GM19099 (cell line): ENCODE data around the gene HPRT1.

Source experiments
- POLR2A ChIP-seq: IDR thresholded peaks from 3 replicates; pipeline ENCODE4 v1.6.1; 2011; ENCODE audit warnings: low read depth; ENCODE audit not compliant: insufficient read length; ENCODE audit errors: extremely low read depth

The HPRT1 gene

DNA sequence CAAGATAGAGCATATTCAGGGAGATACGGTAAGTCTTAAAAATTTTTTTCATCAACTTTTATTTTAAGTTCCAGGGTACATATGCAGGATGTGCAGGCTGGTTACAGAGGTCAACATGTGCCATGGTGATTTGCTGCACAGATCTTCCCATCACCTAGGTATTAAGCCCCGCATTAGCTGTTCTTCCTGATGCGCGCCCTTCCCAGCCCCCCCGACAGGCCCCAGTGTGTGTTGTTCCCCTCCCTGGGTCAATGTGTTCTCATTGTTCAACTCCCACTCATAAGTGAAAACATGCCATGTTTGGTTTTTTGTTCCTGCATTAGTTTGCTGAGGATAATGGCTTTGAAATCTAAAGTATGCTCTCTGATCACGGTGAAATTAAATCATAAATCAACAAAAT is 64.2 kb downstream of the HPRT1 start:
- TF ChIP-seq POLR2A, result no peak

DNA sequence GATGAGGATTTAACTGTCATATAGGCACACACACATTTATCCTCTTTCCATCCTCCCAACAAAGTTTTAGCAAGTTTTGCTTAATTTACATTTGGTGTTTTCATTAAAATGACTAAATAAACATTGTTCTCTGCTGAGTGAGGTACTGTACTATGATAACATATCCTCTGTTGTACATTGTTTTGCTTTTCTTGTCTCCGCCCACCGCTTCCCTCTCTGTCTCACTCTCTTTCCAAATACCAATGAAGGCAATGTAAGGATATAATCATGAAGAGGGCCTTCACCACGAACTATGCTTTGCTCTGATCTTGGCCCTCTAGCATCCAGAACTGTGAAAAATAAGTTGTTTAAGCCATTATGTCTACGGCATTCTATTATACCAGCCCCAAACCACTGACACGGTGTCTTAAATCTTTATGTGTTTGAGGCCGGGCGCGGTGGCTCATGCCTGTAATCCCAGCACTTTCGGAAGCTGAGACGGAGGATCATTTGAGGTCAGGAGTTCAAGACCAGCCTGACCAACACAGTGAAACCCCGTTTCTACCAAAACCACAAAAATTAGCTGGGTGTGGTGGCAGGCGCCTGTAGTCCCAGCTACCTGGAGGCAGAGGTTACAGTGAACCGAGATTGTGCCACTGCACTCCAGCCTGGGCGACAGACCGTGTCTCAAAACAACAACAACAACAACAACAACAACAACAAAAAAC is 65.3 kb downstream of the HPRT1 start:
- no peak for TF ChIP-seq POLR2A

DNA sequence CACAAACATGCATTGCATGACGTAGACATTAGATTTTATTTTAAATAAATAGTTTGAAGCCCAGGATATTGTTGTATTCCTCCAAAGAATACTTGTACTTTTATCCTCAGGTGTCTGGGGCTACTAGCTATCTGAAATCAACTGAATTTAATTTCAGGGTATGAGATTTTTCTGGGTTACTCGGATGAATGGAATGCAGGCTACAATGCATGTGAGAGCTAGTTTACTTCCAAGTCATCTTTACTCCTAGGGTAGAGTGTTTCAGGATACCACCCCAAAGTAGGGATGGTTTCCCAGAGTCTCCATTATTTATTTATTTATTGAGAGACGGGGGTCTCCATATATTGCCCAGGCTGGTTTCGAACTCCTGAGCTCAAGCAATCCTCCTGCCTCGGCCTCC is 66.4 kb downstream of the HPRT1 start:
- TF ChIP-seq POLR2A, result no peak

DNA sequence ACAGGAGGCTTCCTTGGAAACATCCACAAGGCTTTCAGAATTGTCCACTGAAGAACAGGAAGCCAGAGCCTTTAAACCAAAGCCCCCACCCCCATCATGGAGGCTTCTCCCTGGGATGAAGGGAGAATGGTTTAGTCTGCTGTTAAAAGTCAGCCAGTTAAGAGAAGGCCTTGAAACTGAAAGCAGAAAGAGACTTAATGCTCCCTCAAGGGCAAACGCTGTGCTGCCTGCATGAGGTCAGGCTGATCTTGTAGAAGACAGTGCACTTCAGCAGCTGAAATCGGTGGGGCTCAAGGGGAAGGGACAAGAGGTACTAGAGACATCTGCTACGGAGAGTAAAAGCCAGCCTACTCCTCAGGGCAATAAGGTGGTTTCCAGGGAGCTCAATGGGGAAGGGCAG is 69.0 kb downstream of the HPRT1 start:
- TF ChIP-seq POLR2A, result no peak

DNA sequence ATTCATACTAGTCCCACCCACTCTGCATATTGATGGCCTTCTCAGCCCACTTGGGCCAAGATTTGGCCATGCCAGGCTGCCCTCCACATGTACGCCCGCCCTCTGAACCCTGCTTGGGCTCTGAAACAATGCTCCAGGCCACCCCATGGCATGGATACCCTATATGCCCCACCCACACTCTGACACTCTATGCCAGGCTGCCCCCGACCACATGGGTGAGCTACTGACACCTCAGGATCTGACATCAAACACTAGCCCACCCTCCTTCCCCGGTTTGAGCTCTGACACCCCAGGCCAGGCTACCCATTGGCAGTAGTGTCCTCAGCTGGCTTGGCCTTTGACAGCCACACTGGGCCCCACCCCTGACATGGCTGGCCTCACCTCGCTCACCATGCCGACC is 69.5 kb downstream of the HPRT1 start:
- no peak for TF ChIP-seq POLR2A

DNA sequence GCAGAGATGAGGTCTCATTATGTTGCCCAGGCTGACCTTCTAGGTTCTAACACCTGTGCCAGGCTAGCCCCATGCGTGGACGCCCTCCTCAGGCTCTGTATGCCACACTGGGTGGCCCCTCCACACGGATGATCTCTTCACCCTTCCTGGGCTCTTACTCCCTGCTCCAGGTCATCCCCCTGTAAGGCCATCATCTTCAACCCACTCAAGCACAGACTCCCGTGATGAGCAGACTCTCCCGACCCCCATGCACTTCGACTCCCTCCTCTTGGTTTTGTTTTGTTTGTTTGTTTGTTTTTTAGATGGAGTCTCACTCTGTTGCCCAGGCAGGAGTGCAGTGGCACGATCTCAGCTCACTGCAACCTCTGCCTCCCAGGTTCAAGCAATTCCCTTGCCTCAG is 70.9 kb downstream of the HPRT1 start:
- TF ChIP-seq POLR2A, result no peak

DNA sequence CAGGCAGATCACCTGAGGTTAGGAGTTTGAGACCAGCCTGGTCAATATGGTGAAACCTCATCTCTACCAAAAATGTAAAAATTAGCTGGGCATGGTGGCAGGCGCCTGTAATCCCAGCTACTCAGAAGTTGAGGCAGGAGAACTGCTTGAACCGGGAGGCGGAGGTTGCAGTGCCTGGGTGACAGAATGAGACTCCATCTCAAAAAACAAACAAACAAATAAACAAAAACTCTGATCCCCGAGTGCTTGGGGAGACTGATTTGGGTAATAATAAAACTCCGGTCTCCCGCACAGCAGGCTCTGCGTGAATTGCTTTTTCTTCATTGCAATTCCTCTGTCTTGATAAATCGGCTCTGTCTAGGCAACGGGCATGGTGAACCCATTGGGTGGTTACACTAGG is 73.4 kb downstream of the HPRT1 start:
- TF ChIP-seq POLR2A, result no peak

DNA sequence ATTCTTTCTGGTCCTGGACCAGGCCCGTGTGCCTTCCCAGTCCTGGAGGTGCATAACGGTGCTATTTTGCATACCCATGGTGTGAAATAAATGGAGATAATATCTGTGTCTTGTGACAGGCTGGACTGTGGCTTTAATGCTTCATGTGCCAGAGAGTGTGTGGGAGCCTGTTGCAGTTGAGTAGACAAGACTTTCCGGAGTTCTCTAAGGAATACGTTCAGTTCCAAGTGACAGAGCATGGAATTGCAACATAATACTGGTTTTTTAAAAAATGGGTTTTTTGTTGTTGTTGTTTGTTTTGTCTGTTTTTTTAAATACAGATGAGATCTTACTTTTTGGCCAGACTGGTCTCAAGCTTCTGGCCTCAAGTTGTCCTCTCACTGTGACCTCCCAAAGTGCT is 74.0 kb downstream of the HPRT1 start:
- TF ChIP-seq POLR2A, result no peak

DNA sequence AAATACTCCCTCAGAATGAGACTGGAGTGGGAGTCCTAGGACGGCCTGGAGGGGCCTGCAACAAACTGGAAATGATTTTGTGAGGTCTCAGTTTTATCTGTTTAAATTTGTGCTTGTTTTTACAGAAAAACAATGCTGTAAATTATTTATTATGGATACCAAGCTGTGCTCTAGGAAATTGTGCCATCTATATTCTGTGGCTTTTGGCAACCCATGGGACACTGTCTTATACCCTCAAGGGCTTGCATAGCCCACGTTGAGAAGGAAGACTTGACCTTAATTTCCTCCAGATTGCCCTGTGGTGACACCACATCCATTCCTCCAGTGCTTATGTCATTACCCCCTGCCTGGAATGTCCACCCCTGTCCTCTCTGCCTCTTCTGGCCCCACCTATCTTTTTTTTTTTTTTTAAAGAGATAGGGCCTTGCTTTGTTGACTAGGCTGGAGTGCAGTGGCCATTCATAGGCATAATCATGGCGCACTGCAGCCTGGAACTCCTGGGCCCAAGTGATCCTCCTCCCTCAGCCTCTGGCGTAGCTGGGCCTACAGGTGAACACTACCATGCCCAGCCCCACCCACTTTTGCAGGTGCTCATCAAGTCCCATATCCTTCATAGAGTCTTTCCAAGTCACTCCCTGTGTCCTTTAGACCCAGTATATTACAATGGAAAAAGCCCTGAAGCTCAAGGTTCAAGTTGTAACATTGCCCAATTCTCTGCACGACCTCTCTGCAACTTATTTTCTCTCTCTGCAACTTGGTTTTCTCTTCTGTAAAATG is 77.4 kb downstream of the HPRT1 start:
- no peak for TF ChIP-seq POLR2A

DNA sequence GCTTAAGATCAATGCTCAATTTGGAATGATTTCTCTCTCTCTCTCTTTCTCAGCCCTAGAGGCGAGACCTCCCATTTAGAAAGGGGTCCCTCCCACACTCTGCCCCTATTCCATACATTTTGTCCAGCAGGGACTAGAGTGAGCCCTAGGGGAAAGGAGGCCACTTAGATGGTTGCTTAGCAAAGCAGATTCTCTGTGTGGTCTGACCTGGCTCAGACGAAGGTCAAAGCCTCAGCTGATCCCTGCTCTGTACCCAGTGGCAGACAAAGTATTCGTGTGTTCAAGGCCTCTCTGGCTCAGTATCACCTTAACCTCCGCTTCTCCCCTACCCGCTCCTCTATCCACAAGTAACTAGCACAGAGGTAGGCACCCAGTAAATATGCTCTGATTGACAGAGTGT is 78.4 kb downstream of the HPRT1 start:
- TF ChIP-seq POLR2A, result no peak

DNA sequence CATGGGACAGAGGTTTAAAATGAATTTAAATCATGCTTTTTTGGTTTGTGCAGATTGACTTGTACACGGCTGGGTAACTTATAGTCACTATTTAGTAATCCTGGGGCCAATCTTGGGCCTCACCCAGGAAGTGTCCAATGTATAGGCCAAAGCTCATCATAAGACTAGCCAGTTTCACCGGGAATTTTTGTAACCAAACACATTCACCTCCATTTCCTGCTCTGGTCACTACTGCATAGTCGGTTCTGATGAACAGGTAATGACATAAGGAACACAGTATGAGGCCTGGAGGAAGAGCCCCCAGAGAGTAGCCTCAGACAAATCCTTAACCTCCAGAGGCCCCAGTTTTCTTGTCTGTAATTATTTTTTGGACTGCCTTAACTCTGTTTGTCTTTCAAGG is 81.9 kb downstream of the HPRT1 start:
- TF ChIP-seq POLR2A, result no peak

DNA sequence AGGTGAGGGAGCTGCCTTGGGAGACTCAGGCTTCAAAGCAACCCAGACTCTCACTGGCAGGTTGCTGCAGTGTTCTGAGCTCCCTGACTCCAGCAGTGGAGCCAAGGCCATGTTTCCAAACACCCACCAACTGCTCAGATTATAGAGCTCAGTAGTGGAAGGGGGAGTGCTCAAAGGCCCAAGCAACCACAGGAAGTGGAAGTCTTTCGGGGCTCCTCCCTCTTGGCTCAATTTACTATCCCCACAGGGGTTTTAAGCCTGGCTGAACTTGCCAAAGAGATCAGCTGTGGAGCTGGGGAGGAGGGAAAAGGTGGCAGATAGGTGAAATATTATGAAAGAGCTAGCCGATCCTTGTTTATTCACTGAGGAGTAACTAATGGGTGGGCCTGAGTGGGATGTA is 82.5 kb downstream of the HPRT1 start:
- TF ChIP-seq POLR2A, result no peak

DNA sequence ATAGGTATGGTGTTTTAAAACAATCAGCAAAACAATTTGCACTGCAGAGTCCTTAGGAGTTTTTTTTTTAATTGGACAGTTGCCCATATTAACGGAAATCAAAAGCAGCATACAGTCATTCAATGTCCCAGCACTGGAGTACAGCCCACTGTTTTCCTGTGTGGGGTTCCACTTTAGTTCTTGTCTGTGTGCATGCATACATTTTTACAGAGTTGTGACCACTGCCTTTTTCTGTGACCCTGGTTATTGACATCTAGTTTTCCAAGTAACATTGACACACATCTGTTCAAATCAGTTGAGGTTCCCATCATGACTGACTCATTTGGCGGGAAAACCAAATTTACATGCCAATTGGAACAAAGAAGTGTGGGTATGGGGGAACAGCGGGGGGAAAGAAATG is 83.3 kb downstream of the HPRT1 start:
- no peak for TF ChIP-seq POLR2A

DNA sequence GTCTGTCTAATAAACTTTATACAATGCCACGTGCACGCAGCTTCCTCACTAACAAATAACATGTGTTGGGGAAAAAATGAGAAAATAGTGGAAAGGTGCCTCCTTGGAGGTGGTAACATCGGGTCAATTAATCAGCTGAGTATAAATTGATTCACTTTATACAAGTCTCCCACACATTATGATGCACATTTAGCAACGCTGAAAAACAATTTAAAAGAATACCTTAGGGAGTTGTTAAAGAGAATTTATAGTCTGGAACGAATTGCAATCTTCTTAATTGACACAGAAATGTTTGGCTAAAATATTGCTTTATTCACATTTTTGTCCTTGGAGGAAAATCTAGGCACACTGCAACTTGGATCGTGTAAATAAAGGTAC is 84.2 kb downstream of the HPRT1 start:
- no peak for TF ChIP-seq POLR2A

DNA sequence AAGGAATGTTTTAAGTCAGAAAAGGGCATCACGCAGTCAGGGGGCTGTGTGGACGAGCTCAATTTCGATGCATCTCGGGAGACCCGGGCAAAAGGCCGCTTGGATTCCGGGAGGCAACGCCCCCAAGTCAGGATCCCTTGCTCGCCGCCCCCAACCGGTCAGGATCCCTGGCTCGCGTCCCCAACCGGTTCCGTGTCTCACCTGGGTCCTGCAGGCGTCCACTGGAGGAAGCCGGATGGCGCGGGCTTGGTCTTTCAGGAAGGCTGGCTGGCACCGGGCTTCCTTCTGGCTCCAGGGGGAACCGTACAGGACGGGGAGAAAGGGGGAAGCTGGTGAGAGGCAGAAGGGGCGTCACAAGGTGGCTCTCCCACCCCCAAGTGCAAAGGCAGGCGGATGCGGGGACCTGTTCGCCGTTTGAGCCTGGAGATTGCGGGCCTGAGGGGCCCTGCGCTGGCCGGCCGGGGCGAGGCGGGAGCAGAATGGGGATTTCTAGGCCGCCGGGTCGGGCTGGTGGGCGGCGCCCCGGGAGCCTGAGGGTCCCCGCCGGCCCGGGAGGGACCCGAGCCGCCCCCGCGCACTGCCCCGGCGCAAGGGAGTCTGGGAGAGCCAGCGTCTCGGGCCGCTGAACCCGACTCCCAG is 84.7 kb downstream of the HPRT1 start:
- no peak for TF ChIP-seq POLR2A

DNA sequence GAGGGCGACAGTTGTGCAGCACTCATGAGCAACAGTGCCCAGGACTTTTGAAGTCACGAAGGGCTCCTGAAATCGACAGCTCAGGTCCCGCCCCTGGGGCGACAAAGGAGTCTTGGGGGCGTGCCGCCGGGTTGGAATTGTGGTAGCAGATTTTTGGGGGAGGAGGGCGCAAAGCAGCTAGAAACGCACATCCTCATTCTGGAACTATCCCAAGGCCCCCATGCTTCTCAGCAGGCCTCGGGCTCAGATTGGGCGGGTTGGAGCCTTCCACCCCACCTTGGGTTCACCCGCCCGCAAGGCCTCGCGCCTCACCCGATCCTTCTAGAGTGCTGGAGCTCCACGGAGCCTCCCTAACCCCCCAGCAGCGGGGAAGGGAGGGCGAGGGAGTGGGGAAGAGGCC is 85.5 kb downstream of the HPRT1 start:
- TF ChIP-seq POLR2A, result no peak
